Tibial nerve (tissue), 4 donors: ENCODE measurements around the gene ENC1. TPM values are rescaled to one million over a fixed set of nuclear protein-coding genes. Genes with fewer than 3 reads are reported as not detected.

Experiments used
- DNase-seq, 2 donors: peaks; one replicate each; pipeline ENCODE4 v3.0.0-alpha.2; 2019; ENCODE audit warnings: low spot score in 2 of 2
- H3K27ac ChIP-seq, 4 donors: fragments of 200-600 bp; sonication (generic) in 3 of 4; one replicate each; pipeline ENCODE4 v1.5.1; 2017 to 2019; ENCODE audit warnings: mild to moderate bottlenecking in 1 of 4
- H3K27me3 ChIP-seq, 2 donors: fragments of 200-600 bp; sonication (generic) in 1 of 2; one replicate each; pipeline versions ENCODE4 v1.5.1 to v1.6.0; 2017 to 2019
- H3K36me3 ChIP-seq, 3 donors: fragments of 200-600 bp; sonication (generic); one replicate each; pipeline ENCODE4 v1.5.1; 2018 to 2019
- H3K4me1 ChIP-seq, 4 donors: fragments of 200-600 bp; sonication (generic) in 3 of 4; one replicate each; pipeline ENCODE4 v1.5.1; 2017 to 2019
- H3K4me3 ChIP-seq, 4 donors: fragments of 200-600 bp; sonication (generic) in 3 of 4; one replicate each; pipeline ENCODE4 v1.5.1; 2017 to 2019; ENCODE audit warnings: mild to moderate bottlenecking in 1 of 4, moderate library complexity in 1 of 4
- H3K9me3 ChIP-seq, 4 donors: fragments of 200-600 bp; sonication (generic) in 3 of 4; one replicate each; pipeline ENCODE4 v1.5.1; 2017 to 2019
- CTCF ChIP-seq, 5 experiments: fragments of 200-600 bp in 3 of 5; fragments of 450-650 bp in 2 of 5; sonication (generic) in 3 of 5; IDR thresholded peaks; one replicate each; pipeline ENCODE4 v1.5.1; 2016 to 2019; ENCODE audit warnings: antibody characterized with exemption in 5 of 5, mild to moderate bottlenecking in 3 of 5, moderate library complexity in 2 of 5
- EP300 ChIP-seq, 2 donors: sonication (generic); formaldehyde crosslinking; IDR thresholded peaks; one replicate each; pipeline ENCODE4 v1.6.1; 2017; ENCODE audit warnings: antibody characterized with exemption in 2 of 2, mild to moderate bottlenecking in 1 of 2
- POLR2A ChIP-seq, 2 donors: fragments of 450-650 bp; IDR thresholded peaks; one replicate each; pipeline ENCODE4 v1.6.1; 2017; ENCODE audit warnings: antibody characterized with exemption in 2 of 2, mild to moderate bottlenecking in 2 of 2, moderate library complexity in 2 of 2
- WGBS, 2 donors: methylation state at CpG; one replicate each; pipeline ENCODE4 v1.1.5; 2018; 5-methylcytosine and 5-hydroxymethylcytosine counted together
- total RNA-seq, 4 donors: library from RNA; depleted of rRNA; stranded (reverse); fragments of >200 nt; gene quantifications; one replicate each; pipeline ENCODE4 v1.1.0, GENCODE V29; 2016

ENC1 gene
- total RNA-seq, 4 donors from 2014 or later, result 4.0 to 11.7 (median 7.7) TPM

GRCh38 chr5:74636552-74636951 is 4.0 kb downstream of the ENC1 start:
- H3K4me1 ChIP-seq, result peaks cover 0 to 26% (median 12%) of the 10 kb centered on the region in 4 donors
- no peak overlapping the region for H3K27ac ChIP-seq
- peaks cover 0 to 10% (median 0%) of the 10 kb centered on the region in 3 donors for H3K36me3 ChIP-seq
- TF ChIP-seq EP300 (IDR thresholded peaks at IDR 0.05) (no peak), CTCF (IDR thresholded peaks at IDR 0.05) (no peak), POLR2A (IDR thresholded peaks at IDR 0.05) (no peak)
- H3K27me3 ChIP-seq, result no peaks in the 10 kb centered on the region
- no peak for DNase-seq
- no peaks in the 10 kb centered on the region for H3K9me3 ChIP-seq
- no peak overlapping the region for H3K4me3 ChIP-seq
- WGBS, 2 donors, result 88 to 90% methylated on average over 4 of the region's 4 CpGs

GRCh38 chr5:74636149-74636548 is 4.4 kb downstream of the ENC1 start:
- no peak for TF ChIP-seq CTCF (IDR thresholded peaks at IDR 0.05)
- no peak for TF ChIP-seq EP300 (IDR thresholded peaks at IDR 0.05)
- no peak for TF ChIP-seq POLR2A (IDR thresholded peaks at IDR 0.05)
- no peak overlapping the region for H3K27ac ChIP-seq
- no peaks in the 10 kb centered on the region for H3K9me3 ChIP-seq
- no peaks in the 10 kb centered on the region for H3K27me3 ChIP-seq
- WGBS, 2 donors, result 95 to 96% methylated on average over 12 of the region's 12 CpGs
- peaks cover 0 to 10% (median 0%) of the 10 kb centered on the region in 3 donors for H3K36me3 ChIP-seq
- peaks cover 0 to 26% (median 13%) of the 10 kb centered on the region in 4 donors for H3K4me1 ChIP-seq
- no peak overlapping the region for H3K4me3 ChIP-seq
- DNase-seq, result no peak

- 95 to 96% methylated on average over 16 of the region's 16 CpGs for WGBS, 2 donors
- no peak for DNase-seq
Observed at GRCh38 chr5:74634611-74635286, 5.8 kb downstream of the ENC1 start.

GRCh38 chr5:74633695-74634094 is 6.8 kb downstream of the ENC1 start:
- Histone ChIP-seq H3K27ac (no peak overlapping the region), H3K27me3 (no peaks in the 10 kb centered on the region), H3K9me3 (no peaks in the 10 kb centered on the region), H3K4me3 (no peak overlapping the region), H3K36me3 (peaks cover 0 to 10% (median 0%) of the 10 kb centered on the region in 3 donors), H3K4me1 (peaks cover 0 to 22% (median 6%) of the 10 kb centered on the region in 4 donors)
- 76 to 80% methylated on average over 9 of the region's 9 CpGs for WGBS, 2 donors
- TF ChIP-seq POLR2A (IDR thresholded peaks at IDR 0.05) (no peak), EP300 (IDR thresholded peaks at IDR 0.05) (no peak), CTCF (IDR thresholded peaks at IDR 0.05) (no peak)
- DNase-seq, result no peak

More at GRCh38 chr5:74634611-74635286, 5.8 kb downstream of the ENC1 start:
- Histone ChIP-seq H3K4me1 (peaks cover 0 to 31% (median 12%) of the 10 kb centered on the region in 4 donors), H3K27ac (no peak overlapping the region), H3K4me3 (no peak overlapping the region), H3K9me3 (no peaks in the 10 kb centered on the region), H3K27me3 (no peaks in the 10 kb centered on the region), H3K36me3 (peaks cover 0 to 10% (median 0%) of the 10 kb centered on the region in 3 donors)
- TF ChIP-seq POLR2A (IDR thresholded peaks at IDR 0.05) (no peak), EP300 (IDR thresholded peaks at IDR 0.05) (no peak), CTCF (IDR thresholded peaks at IDR 0.05) (no peak)

- Histone ChIP-seq H3K27me3 (no peaks in the 10 kb centered on the region), H3K9me3 (no peaks in the 10 kb centered on the region), H3K36me3 (peaks cover 0 to 10% (median 0%) of the 10 kb centered on the region in 3 donors), H3K4me3 (no peak overlapping the region), H3K27ac (no peak overlapping the region), H3K4me1 (peaks cover 0 to 16% (median 5%) of the 10 kb centered on the region in 4 donors)
- 74 to 88% methylated on average over 4 of the region's 4 CpGs for WGBS, 2 donors
- no peak for DNase-seq
- TF ChIP-seq POLR2A (IDR thresholded peaks at IDR 0.05), result no peak
Observed at GRCh38 chr5:74632947-74633356, 7.6 kb downstream of the ENC1 start.
